PC-9 (cell line): ENCODE measurements around the gene CDO1.

Experiments
- EZH2 ChIP-seq: fragments of 200-600 bp; sonication (generic); IDR thresholded peaks from 2 replicates; pipeline ENCODE4 v1.8.0; 2017; ENCODE audit warnings: antibody characterized with exemption, low read depth
- TF ChIP-seq, protein P1 (sequence below): fragments of 200-600 bp; sonication (generic); conservative IDR thresholded peaks from 2 replicates; pipeline ENCODE4 v1.6.1; 2017; ENCODE audit warnings: mixed run types, antibody characterized with exemption, mild to moderate bottlenecking, moderate library complexity

DNA sequence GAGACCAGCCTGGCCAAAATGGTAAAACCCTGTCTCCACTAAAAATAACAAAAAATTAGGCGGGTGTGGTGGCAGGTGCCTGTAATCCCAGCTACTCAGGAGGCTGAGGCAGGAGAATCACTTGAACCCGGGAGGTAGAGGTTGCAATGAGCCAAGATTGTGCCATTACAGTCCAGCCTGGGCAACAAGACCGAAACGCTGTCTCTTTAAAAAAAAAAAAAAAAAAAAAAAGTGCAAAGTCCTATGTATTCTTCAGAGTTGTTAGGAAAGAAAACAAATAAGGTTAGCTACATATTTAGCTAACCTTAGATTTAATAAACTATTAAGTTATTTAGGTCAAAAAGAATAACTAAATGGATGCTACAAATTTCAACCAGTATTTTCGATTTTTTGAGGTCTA lies 13.5 kb upstream of the CDO1 start:
- TF ChIP-seq, protein P1, sequence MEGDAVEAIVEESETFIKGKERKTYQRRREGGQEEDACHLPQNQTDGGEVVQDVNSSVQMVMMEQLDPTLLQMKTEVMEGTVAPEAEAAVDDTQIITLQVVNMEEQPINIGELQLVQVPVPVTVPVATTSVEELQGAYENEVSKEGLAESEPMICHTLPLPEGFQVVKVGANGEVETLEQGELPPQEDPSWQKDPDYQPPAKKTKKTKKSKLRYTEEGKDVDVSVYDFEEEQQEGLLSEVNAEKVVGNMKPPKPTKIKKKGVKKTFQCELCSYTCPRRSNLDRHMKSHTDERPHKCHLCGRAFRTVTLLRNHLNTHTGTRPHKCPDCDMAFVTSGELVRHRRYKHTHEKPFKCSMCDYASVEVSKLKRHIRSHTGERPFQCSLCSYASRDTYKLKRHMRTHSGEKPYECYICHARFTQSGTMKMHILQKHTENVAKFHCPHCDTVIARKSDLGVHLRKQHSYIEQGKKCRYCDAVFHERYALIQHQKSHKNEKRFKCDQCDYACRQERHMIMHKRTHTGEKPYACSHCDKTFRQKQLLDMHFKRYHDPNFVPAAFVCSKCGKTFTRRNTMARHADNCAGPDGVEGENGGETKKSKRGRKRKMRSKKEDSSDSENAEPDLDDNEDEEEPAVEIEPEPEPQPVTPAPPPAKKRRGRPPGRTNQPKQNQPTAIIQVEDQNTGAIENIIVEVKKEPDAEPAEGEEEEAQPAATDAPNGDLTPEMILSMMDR = no peak
- TF ChIP-seq EZH2 = no peak
